GM12878 (cell line): ENCODE results near the gene CHAMP1. TPM values are rescaled to one million over a fixed set of nuclear protein-coding genes. Genes with fewer than 3 reads are reported as not detected.
A peak's percentile ranks its signal among the peaks of the same experiment; 100 is the strongest.

Source experiments
- ATAC-seq: fragments of 200-7000 bp; cut with Tn5 transposase; 3 replicates; pipeline ENCODE4 v1.9.1; 2020; ENCODE audit warnings: mild to moderate bottlenecking, moderate library complexity
- BruUV-seq: library from RNA; stranded (reverse); fragments of 400-500 nt; replicated peaks from 2 replicates; lab custom pipeline; 2021; lab: Mats Ljungman, UMichigan
- CTCF ChIA-PET: fragments of 300-600 bp; sonication (Branson Sonifier 250); formaldehyde crosslinking; extraction: SDS; loops from one replicate; lab custom pipeline; 2021; ENCODE audit warnings: inconsistent platforms; lab: Yijun Ruan, JAX
- POLR2A ChIA-PET: fragments of 350-600 bp; formaldehyde crosslinking; extraction: SDS; loops from one replicate; lab custom pipeline; 2021; ENCODE audit warnings: inconsistent platforms; lab: Charles Lee
- RAD21 ChIA-PET: fragments of 300-600 bp; sonication (Branson Sonifier 250); formaldehyde crosslinking; loops from one replicate; lab custom pipeline; 2023; ENCODE audit warnings: antibody characterized with exemption; ENCODE audit not compliant: unreplicated experiment; lab: Charles Lee
- SMC1A ChIA-PET: fragments of 300-600 bp; sonication (Branson Sonifier 250); formaldehyde crosslinking; loops from one replicate; lab custom pipeline; 2023; ENCODE audit not compliant: unreplicated experiment, uncharacterized antibody; lab: Charles Lee
- DNase-seq: peaks from one replicate; pipeline ENCODE4 v3.0.0-alpha.2; 2011; ENCODE audit warnings: low read depth, low spot score
- FAIRE-seq: peaks from 3 replicates; lab custom pipeline; 2011; peaks lifted over from hg19 to GRCh38; lab: Jason Lieb, UNC
- H2AFZ ChIP-seq: 2 replicates; pipeline ENCODE4 v1.6.0; 2011; ENCODE audit warnings: low read depth, low read length, control low read depth; ENCODE audit not compliant: control insufficient read depth
- H3K27ac ChIP-seq: 2 replicates; pipeline ENCODE4 v1.5.1; 2011; ENCODE audit warnings: control low read depth; ENCODE audit not compliant: control insufficient read depth, insufficient read depth
- H3K27me3 ChIP-seq, 2 experiments: replicated peaks in 1 of 2; 2 replicates each; pipeline versions ENCODE4 v1.6.0 to v1.6.1; 2011; ENCODE audit warnings: low read length in 1 of 2; ENCODE audit not compliant: control insufficient read depth in 2 of 2, insufficient read depth in 2 of 2
- H3K36me3 ChIP-seq, 2 experiments: 2 replicates each; pipeline ENCODE4 v1.5.1; 2011; ENCODE audit warnings: low read length in 1 of 2; ENCODE audit not compliant: control insufficient read depth in 2 of 2, insufficient read depth in 2 of 2
- H3K4me1 ChIP-seq: 2 replicates; pipeline ENCODE4 v1.6.1; 2011; ENCODE audit warnings: mild to moderate bottlenecking, low read length, moderate library complexity, mixed read lengths; ENCODE audit not compliant: control insufficient read depth, insufficient read depth
- H3K4me2 ChIP-seq: 2 replicates; pipeline ENCODE4 v1.6.0; 2011; ENCODE audit warnings: control low read depth; ENCODE audit not compliant: control insufficient read depth, insufficient read depth
- H3K4me3 ChIP-seq: fragments of 200-600 bp; sonication (generic); 2 replicates; pipeline ENCODE4 v1.5.1; 2016
- H3K79me2 ChIP-seq: 2 replicates; pipeline ENCODE4 v1.6.0; 2011; ENCODE audit warnings: low read length; ENCODE audit not compliant: control insufficient read depth, insufficient read depth
- H3K9ac ChIP-seq: 2 replicates; pipeline ENCODE4 v1.8.0; 2011; ENCODE audit warnings: low read length, control low read depth, mixed read lengths; ENCODE audit not compliant: control insufficient read depth, insufficient read depth
- H3K9me3 ChIP-seq: replicated peaks from 3 replicates; pipeline ENCODE4 v1.5.1; 2011; ENCODE audit warnings: mild to moderate bottlenecking, low read length; ENCODE audit not compliant: control insufficient read depth, insufficient read depth
- H4K20me1 ChIP-seq: 2 replicates; pipeline ENCODE4 v1.6.0; 2011; ENCODE audit not compliant: control insufficient read depth, insufficient read depth
- SMAD5 ChIP-seq: IDR thresholded peaks from 2 replicates; pipeline ENCODE4 v1.6.1; 2016; ENCODE audit warnings: antibody characterized with exemption, low read depth
- WGBS: methylation state at CpG from one replicate; pipeline ENCODE4 v1.1.6; 2016; ENCODE audit warnings: low lambda C conversion rate; ENCODE audit not compliant: insufficient replicate concordance, insufficient coverage; ENCODE audit errors: missing lambda C conversion rate; 5-methylcytosine and 5-hydroxymethylcytosine counted together
- in situ Hi-C: fragments of 300-500 bp; cut with MboI; formaldehyde crosslinking; loops from 9 replicates; pipeline ENCODE4 v1.14.3; 2018; ENCODE audit warnings: mixed read lengths
- intact Hi-C: fragments of 100-400 bp; cut with micrococcal nuclease; formaldehyde crosslinking; loops from one replicate; pipeline ENCODE4 v1.14.2; 2022; ENCODE audit not compliant: unreplicated experiment
- polyA plus RNA-seq, 11 experiments: library from polyadenylated mRNA; depleted of rRNA in 4 of 11; unstranded in 6 of 11; stranded (reverse) in 5 of 11; fragments of >200 nt; fragmentation: Nextera tagmentation in 4 of 11; fragmentation: Illumina TruSeq in 1 of 11; extraction: Ambion mirVana in 4 of 11; extraction: Trizol in 1 of 11; gene quantifications; 1 replicate in 1 of 11; 2 replicates in 10 of 11; pipeline versions ENCODE4 v1.2.1 to v1.2.3, GENCODE V29; 2011 to 2016; ENCODE audit warnings: inconsistent platforms in 2 of 11, missing spikeins in 2 of 11, low read depth in 1 of 11
- total RNA-seq, 4 experiments: library from RNA; depleted of rRNA in 3 of 4; stranded (reverse); fragments of >200 nt in 3 of 4; fragmentation: Illumina TruSeq in 1 of 4; extraction: Trizol in 1 of 4; gene quantifications; 2 replicates each; pipeline versions ENCODE4 v1.2.1 to v1.2.3, GENCODE V29; 2013 to 2021
- TF ChIP-seq, protein P1 (sequence below): fragments of 450-650 bp; formaldehyde crosslinking; IDR thresholded peaks from 2 replicates; pipeline ENCODE4 v1.5.0; 2022; ENCODE audit warnings: mild to moderate bottlenecking, missing genetic modification characterization

Gene CHAMP1
- total and polyA plus RNA-seq, 10 of the 15 experiments (the other 5 are each of a cell fraction or from before 2014, with no cell fraction given), result 1.1 to 54.8 (median 23.9) TPM

DNA sequence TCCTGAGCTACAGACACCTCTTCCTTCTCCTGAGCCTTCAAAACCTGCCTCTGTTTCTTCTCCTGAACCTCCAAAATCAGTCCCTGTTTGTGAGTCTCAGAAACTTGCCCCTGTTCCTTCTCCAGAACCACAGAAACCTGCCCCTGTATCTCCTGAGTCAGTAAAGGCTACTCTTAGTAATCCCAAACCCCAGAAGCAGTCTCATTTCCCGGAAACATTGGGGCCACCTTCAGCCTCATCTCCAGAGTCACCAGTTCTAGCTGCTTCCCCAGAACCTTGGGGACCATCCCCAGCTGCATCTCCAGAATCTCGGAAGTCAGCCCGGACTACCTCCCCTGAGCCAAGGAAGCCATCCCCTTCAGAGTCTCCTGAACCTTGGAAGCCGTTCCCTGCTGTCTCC lies 10.0 kb downstream of the CHAMP1 start:
- ATAC-seq, result no peak
- no peak for FAIRE-seq
- H3K79me2 ChIP-seq, result peaks cover 23% of the 10 kb centered on the region

More for the DNA sequence above, 10.0 kb downstream of the CHAMP1 start:
- intact Hi-C loops (no loop called here), in situ Hi-C loops (no loop called here)
- Histone ChIP-seq H3K4me1 (no peaks in the 10 kb centered on the region), H3K4me3 (no peak overlapping the region), H3K4me2 (no peak overlapping the region), H3K36me3 (peaks cover 15 to 37% of the 10 kb centered on the region in 2 experiments), H4K20me1 (no peaks in the 10 kb centered on the region; the same call in 1 of the 2 replicates), H3K27me3 (no peaks in the 10 kb centered on the region), H2AFZ (no peak overlapping the region), H3K9me3 (no peaks in the 10 kb centered on the region), H3K9ac (no peak overlapping the region), H3K27ac (no peak overlapping the region)
- TF ChIP-seq, protein P1, sequence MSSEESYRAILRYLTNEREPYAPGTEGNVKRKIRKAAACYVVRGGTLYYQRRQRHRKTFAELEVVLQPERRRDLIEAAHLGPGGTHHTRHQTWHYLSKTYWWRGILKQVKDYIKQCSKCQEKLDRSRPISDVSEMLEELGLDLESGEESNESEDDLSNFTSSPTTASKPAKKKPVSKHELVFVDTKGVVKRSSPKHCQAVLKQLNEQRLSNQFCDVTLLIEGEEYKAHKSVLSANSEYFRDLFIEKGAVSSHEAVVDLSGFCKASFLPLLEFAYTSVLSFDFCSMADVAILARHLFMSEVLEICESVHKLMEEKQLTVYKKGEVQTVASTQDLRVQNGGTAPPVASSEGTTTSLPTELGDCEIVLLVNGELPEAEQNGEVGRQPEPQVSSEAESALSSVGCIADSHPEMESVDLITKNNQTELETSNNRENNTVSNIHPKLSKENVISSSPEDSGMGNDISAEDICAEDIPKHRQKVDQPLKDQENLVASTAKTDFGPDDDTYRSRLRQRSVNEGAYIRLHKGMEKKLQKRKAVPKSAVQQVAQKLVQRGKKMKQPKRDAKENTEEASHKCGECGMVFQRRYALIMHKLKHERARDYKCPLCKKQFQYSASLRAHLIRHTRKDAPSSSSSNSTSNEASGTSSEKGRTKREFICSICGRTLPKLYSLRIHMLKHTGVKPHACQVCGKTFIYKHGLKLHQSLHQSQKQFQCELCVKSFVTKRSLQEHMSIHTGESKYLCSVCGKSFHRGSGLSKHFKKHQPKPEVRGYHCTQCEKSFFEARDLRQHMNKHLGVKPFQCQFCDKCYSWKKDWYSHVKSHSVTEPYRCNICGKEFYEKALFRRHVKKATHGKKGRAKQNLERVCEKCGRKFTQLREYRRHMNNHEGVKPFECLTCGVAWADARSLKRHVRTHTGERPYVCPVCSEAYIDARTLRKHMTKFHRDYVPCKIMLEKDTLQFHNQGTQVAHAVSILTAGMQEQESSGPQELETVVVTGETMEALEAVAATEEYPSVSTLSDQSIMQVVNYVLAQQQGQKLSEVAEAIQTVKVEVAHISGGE, result no peak
- 0 out of 2 replicates have a peak, but pooled peaks have one; percentile 16 for TF ChIP-seq SMAD5
- 89% methylated on average over 4 of the region's 4 CpGs for WGBS
- BruUV-seq, result no TSS peak
- ChIA-PET RAD21 (no interaction called here), CTCF (interaction anchor here (2.7 kb wide), 1 partner anchor 10 kb away, joined by 9 read pairs; no protein-coding TSS in a partner anchor), SMC1A (interaction anchor here (2.2 to 2.5 kb wide), 2 partner anchors 10 to 15 kb away, joined by 9 to 17 read pairs; no protein-coding TSS in a partner anchor), POLR2A (interaction anchor here (1.7 kb wide), 1 partner anchor 11 kb away, joined by 4 read pairs; no protein-coding TSS in a partner anchor)
- DNase-seq, result no peak
